OCI-LY3 (cell line): ENCODE data around the gene TPCN2.

Experiments used
- H2AFZ ChIP-seq: fragments of 200-600, 300-600 bp; shearing (Covaris generic); 2 replicates; pipeline ENCODE4 v1.6.0; 2014; ENCODE audit warnings: antibody characterized with exemption, low read depth, low read length
- H3K27ac ChIP-seq: fragments of 200-600, 300-600 bp; sonication (generic); 2 replicates; pipeline ENCODE4 v1.5.1; 2014; ENCODE audit warnings: mild to moderate bottlenecking, low read length, moderate library complexity, mixed read lengths
- H3K27me3 ChIP-seq: fragments of 200-600, 300-600 bp; sonication (generic); 2 replicates; pipeline ENCODE4 v1.6.1; 2014; ENCODE audit warnings: low read depth, low read length, mixed read lengths
- H3K36me3 ChIP-seq: fragments of 200-600, 300-600 bp; sonication (generic); replicated peaks from 2 replicates; pipeline ENCODE3; 2014; ENCODE audit warnings: low read depth, low read length, mixed read lengths
- H3K4me1 ChIP-seq: fragments of 300-600, 200-600 bp; sonication (generic); 2 replicates; pipeline ENCODE4 v1.6.1; 2014; ENCODE audit warnings: low read length, mixed read lengths
- H3K4me2 ChIP-seq: fragments of 200-600, 300-600 bp; sonication (generic); 2 replicates; pipeline ENCODE4 v1.6.1; 2014; ENCODE audit warnings: low read length, mixed read lengths
- H3K4me3 ChIP-seq: fragments of 300-600, 200-600 bp; sonication (generic); 2 replicates; pipeline ENCODE4 v1.5.1; 2014; ENCODE audit warnings: antibody characterized with exemption, mild to moderate bottlenecking, low read length, moderate library complexity
- H3K79me2 ChIP-seq: fragments of 300-600, 200-600 bp; shearing (Covaris generic); 2 replicates; pipeline ENCODE4 v1.6.1; 2014; ENCODE audit warnings: mild to moderate bottlenecking, low read length, mixed read lengths
- H3K9ac ChIP-seq: fragments of 300-600, 200-600 bp; shearing (Covaris generic); 2 replicates; pipeline ENCODE4 v1.6.0; 2014; ENCODE audit warnings: mild to moderate bottlenecking, low read length, moderate library complexity
- H3K9me3 ChIP-seq: fragments of 200-600, 300-600 bp; shearing (Covaris generic); 2 replicates; pipeline ENCODE4 v1.6.1; 2014; ENCODE audit warnings: low read length, mixed read lengths; ENCODE audit not compliant: insufficient read depth
- H4K20me1 ChIP-seq: fragments of 200-600, 300-600 bp; sonication (generic); 2 replicates; pipeline ENCODE4 v1.6.1; 2016; ENCODE audit warnings: low read length, mixed read lengths; ENCODE audit not compliant: insufficient read depth
- EZH2phosphoT487 ChIP-seq: fragments of 200-600 bp; shearing (Covaris generic); IDR thresholded peaks from 2 replicates; pipeline ENCODE4 v1.6.1; 2018; ENCODE audit warnings: antibody characterized with exemption, mixed run types, low read depth
- TF ChIP-seq, protein P1 (sequence below): fragments of 200-600, 300-600 bp; sonication (generic); IDR thresholded peaks from 2 replicates; pipeline ENCODE4 v1.5.1; 2014; ENCODE audit warnings: antibody characterized with exemption, low read length, low read depth

The TPCN2 gene

DNA sequence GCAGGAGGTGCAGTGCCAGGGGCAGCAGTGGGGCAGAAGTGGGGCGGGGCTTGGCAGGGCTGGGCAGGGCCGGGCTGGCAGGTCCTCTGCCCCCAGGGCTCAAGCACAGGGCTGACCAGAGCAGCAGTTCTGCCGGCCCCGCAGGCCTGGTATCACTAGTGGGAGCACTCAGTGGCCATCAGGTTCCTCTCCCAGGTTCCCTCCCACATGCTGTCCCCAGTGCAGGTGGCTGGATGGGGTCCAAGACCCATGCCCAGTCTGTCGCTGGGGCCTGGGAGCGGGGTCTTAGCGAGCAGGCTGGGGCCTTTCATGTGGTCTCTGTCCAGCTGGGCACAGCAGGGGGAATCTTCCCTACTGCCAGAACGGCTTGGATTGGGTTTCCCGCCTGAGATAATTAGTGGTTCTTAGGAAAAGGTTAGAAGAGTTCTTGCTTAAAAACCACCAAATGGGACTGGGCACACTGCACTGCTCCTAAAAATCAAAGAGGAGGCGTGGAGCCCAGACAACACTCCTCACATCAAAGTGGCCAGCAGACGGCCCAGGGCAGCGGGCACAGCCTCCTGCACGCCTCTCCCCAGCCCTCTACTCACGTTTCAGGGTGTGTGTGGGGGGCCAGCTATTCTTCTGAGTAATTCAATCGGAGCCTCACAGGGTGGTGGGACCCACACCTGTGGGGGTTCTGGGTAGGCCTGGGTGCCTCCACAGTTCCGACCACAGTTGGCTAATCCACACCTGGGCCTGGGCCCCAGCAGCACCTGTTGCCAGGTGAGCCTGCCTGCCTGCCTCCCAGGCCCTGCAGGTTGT lies 45.6 kb downstream of the TPCN2 start:
- H3K79me2 ChIP-seq: no peaks in the 10 kb centered on the region
- H3K27me3 ChIP-seq: no peaks in the 10 kb centered on the region
- H2AFZ ChIP-seq: no peak overlapping the region
- H3K9ac ChIP-seq: no peak overlapping the region
- no peaks in the 10 kb centered on the region for H3K9me3 ChIP-seq
- H4K20me1 ChIP-seq: no peaks in the 10 kb centered on the region
- peaks cover 15% of the 10 kb centered on the region for H3K36me3 ChIP-seq
- TF ChIP-seq, protein P1, sequence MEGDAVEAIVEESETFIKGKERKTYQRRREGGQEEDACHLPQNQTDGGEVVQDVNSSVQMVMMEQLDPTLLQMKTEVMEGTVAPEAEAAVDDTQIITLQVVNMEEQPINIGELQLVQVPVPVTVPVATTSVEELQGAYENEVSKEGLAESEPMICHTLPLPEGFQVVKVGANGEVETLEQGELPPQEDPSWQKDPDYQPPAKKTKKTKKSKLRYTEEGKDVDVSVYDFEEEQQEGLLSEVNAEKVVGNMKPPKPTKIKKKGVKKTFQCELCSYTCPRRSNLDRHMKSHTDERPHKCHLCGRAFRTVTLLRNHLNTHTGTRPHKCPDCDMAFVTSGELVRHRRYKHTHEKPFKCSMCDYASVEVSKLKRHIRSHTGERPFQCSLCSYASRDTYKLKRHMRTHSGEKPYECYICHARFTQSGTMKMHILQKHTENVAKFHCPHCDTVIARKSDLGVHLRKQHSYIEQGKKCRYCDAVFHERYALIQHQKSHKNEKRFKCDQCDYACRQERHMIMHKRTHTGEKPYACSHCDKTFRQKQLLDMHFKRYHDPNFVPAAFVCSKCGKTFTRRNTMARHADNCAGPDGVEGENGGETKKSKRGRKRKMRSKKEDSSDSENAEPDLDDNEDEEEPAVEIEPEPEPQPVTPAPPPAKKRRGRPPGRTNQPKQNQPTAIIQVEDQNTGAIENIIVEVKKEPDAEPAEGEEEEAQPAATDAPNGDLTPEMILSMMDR: no peak
- TF ChIP-seq EZH2phosphoT487: no peak
- H3K4me1 ChIP-seq: no peaks in the 10 kb centered on the region
- H3K4me3 ChIP-seq: no peak overlapping the region
- H3K4me2 ChIP-seq: no peak overlapping the region
- H3K27ac ChIP-seq: no peak overlapping the region

DNA sequence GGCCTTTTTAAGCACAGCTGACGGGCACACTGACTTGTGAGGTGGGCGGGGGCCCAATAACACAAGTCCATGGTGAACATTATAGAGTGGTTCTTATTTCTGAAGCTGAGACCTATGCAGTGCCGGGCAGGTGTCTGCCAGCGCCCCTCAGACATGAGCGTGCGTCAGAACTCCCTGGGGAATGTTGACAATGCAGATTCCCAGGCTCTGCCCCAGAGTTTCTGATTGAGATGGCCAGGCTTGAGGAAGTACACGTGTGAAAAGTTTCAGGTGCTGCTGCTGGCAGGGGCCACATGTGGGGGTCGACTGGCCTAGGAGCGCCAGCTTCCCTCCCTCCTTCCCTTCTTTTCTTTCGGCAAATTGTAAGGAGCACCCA lies 46.2 kb downstream of the TPCN2 start:
- Histone ChIP-seq H3K4me3 (no peak overlapping the region), H3K9ac (no peak overlapping the region), H3K79me2 (no peaks in the 10 kb centered on the region), H3K36me3 (peaks cover 15% of the 10 kb centered on the region), H3K27ac (no peak overlapping the region), H3K9me3 (no peaks in the 10 kb centered on the region), H3K4me2 (no peak overlapping the region), H3K27me3 (no peaks in the 10 kb centered on the region), H4K20me1 (no peaks in the 10 kb centered on the region), H2AFZ (no peak overlapping the region), H3K4me1 (no peaks in the 10 kb centered on the region)
- TF ChIP-seq, protein P1: no peak
- TF ChIP-seq EZH2phosphoT487: no peak

DNA sequence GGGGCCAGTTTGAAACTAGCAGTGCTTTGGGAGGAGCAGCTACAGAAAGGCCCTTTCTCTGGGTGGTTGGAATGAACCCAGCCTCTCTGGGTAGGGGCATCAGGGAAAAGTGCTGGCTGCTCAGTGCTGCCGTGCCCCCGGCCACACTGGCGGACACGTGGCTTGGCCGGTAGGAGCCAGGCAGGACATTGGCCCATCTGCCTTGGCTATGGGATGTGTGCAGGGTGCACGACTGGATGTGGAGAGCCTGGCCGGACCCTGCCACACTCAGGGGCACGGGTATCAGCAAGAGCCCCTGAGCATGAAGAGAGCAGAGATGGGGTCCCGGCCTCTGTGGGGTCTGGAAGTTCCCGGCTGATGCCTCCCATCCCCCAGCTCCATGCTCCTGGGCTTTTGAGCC lies 46.6 kb downstream of the TPCN2 start:
- no peaks in the 10 kb centered on the region for H3K4me1 ChIP-seq
- H2AFZ ChIP-seq: no peak overlapping the region
- no peaks in the 10 kb centered on the region for H4K20me1 ChIP-seq
- no peak overlapping the region for H3K4me2 ChIP-seq
- H3K4me3 ChIP-seq: no peak overlapping the region
- no peaks in the 10 kb centered on the region for H3K79me2 ChIP-seq
- no peaks in the 10 kb centered on the region for H3K27me3 ChIP-seq
- H3K27ac ChIP-seq: no peak overlapping the region
- no peaks in the 10 kb centered on the region for H3K9me3 ChIP-seq
- H3K36me3 ChIP-seq: peaks cover 15% of the 10 kb centered on the region
- no peak overlapping the region for H3K9ac ChIP-seq
- no peak for TF ChIP-seq EZH2phosphoT487
- TF ChIP-seq, protein P1: no peak

DNA sequence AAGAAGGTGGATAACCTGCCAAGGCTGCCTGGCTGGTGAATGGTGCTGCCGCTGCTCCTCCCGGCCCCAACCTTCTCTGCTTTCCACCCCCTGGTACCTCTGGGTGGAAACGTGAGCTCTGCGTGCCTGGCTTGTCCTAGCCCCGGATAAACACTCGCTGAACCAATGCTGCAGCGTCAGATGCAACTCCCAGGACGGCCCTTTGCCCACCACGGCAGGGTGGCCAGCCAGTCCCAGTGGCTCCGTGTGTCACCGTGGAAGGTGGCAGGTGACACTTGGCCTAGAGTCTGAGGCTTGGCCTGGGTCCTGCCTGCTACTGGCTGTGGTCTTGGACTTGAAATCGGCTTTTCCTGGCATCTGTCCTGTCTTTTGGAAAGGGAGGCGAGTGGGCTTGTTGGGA lies 47.7 kb downstream of the TPCN2 start:
- H4K20me1 ChIP-seq: no peaks in the 10 kb centered on the region

More for the DNA sequence above, 47.7 kb downstream of the TPCN2 start:
- Histone ChIP-seq H3K79me2 (no peaks in the 10 kb centered on the region), H3K9me3 (no peaks in the 10 kb centered on the region), H3K4me2 (no peak overlapping the region), H3K36me3 (peaks cover 13% of the 10 kb centered on the region), H3K27me3 (no peaks in the 10 kb centered on the region), H3K4me3 (no peak overlapping the region), H2AFZ (no peak overlapping the region), H3K9ac (no peak overlapping the region), H3K4me1 (peaks cover under 1% of the 10 kb centered on the region; the same call in 1 of the 2 replicates), H3K27ac (no peak overlapping the region)
- TF ChIP-seq, protein P1: no peak
- TF ChIP-seq EZH2phosphoT487: no peak
